ENCODE measurements around the gene MAP3K5.

Gene MAP3K5

DNA sequence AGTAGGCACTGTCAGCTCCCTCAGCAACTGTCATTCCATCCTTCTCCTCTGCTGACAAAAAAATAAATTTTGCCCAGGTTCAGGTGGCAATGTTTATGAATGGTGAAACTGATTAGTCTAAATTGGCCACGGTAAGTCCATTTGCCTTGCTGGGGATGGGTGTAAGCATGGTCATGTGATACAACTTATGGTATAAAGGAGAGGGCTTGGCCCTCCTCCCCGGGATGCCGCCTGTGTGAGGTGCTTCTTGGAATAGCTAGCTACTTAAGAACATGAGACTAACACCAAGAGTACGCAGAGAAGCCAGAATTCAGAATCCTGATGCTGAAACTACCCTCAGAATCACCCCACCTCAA lies 147.7 kb downstream of the MAP3K5 start:
- DNase-seq (ENCODE audit: low read depth, low spot score) = no peak

DNA sequence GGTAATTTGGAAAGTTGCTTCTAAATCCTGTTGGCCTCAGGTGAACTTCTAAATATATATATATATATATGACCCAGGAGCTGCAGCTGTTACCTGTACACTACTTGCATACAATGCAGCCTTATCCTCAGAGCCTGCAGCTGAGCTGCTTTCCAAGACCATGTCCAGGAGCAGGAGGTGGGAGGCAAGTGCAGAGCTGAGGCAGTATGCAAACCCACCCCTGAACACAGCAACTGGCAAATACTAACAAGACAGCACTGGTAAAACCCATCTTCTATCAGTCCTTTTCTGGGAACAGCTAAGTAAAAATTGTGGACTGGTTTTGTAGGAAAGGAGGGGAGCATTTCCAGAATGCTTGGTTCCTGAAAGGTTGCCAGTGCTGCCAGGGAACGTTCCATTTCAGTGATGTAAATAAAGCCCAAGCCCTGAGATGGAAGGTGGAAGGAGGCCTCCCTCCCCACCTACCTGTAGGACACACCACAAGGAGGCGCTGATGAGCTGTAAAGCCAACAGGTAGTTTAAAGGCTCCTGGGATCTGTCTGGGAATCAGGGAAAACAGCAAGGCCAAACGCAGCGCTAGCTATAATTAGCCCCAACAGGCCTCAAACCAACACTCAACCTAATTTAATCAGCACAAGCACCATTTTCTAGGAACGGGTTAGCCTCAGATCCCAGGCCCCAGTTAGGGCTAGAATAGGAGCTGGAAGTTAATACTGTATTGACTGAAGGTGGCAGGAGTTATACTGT lies 148.3 kb downstream of the MAP3K5 start:
- peak; percentile 81 for DNase-seq (ENCODE audit: low read depth, low spot score)

DNA sequence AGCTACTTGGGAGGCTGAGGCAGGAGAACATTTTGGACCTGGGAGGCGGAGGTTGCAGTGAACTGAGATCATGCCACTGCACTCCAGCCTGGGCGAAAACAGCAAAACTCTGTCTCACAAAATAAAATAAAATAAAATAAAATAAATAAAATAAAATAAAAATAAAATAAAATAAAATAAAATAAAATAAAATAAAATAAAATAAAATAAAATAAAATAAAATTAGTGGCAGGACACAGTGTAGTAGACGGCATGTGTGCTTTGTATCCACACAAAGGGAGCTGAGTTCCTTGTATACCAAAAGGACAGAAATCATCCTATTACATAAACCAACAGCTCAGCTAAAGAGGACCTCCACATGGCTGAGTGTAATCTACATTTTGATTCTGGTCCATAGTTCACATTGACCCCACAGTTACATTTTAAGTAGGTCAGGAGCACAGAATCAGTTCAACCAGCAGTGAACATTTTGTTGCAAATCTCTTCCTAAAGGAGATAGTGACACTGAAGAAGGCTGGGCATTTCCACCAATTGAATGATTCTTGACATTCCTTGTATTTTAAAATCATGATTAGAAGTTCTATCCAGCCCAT lies 150.3 kb downstream of the MAP3K5 start:
- DNase-seq (ENCODE audit: low read depth, low spot score) = no peak

DNA sequence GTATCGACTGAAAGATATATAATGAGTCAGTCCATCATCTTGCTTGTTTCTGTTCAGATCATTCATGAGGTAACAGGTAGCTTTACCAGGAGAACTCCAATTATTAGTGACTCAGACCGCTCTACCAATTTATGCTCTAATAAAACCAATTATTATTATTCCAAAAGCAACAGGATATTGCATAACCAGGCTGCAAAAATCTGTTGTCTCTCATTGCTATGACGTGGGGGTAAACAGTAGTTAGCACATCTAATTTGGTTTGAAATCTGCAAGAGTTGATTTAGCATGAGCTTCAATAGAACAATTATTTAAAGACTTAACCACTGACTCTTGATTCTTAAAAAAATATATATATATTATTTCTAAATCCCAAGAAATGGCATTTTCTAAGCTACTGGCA lies 151.1 kb downstream of the MAP3K5 start:
- DNase-seq (ENCODE audit: low read depth, low spot score) = no peak

DNA sequence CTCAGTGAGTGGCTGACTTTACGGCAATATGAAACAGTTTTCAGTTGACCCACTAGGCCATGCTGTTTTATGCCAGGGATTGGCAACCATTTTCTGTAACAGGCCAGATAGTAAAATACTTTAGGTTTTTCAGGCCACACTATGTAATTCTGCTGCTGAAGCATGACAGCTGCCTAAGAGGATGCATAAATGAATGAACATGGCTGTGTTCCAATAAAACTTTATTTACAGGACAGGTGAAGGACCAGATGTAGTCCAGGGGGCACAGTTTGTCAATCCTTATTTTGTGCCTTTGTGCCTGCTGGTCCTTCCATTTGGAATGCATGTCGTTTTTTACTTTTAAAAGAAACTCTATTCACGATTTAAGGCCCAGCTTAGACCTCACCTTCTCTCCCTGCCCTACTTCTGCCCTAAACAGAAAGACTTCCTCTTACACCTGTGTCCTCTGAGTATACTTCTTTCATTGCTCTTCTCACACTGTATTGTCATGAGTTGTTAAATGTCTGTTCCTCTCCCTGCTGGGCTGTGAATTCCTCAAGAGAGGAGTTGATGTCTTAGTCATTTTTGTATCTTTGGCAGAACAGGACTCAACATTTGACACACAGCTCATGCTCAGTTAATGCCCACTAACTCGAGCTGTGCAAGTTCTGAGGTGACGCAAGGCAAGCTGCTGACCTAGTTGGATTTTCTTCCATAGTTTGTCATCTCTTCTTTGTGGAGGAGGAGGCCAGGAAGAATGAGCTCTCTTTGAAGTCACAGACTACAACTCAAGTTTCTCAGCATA lies 152.0 kb downstream of the MAP3K5 start:
- no peak for DNase-seq (ENCODE audit: low read depth, low spot score)

DNA sequence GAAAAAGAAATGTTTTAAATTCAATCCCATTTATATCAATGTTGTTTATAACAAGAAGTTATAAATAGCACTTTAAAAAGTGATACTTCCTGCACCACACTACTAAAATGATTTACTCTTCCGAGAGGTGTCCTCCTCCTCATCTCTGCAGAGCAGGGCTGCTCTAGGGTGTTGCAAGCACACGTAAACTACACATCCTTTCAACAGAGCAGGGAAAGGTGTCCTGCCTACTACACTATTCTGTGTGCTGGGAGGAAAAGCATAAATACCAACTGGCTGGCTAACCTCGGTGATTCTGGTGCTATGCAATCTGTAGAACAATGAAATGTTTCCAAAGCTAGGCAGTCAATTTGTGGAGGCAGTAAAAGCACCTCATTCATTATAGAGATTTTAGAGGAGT lies 152.6 kb downstream of the MAP3K5 start:
- no peak for DNase-seq (ENCODE audit: low read depth, low spot score)

DNA sequence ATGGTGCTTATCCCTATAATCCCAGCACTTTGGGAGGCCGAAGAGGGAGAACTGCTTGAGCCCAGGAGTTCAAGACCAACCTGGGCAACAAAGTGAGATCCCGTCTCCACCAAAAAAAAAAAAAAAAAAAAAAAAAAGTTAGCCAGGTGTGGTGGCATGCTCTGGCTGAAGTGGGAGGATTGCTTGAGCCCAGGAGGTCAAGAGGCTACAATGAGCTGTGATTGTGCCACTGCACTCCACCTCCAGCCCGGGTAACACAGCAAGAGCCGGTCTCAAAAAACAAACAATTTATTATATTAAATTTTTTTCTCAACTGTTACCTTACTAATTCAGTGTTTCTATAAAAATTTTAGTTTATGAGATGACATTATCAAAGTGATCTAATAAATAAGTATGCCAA lies 156.7 kb downstream of the MAP3K5 start:
- no peak for DNase-seq (ENCODE audit: low read depth, low spot score)

DNA sequence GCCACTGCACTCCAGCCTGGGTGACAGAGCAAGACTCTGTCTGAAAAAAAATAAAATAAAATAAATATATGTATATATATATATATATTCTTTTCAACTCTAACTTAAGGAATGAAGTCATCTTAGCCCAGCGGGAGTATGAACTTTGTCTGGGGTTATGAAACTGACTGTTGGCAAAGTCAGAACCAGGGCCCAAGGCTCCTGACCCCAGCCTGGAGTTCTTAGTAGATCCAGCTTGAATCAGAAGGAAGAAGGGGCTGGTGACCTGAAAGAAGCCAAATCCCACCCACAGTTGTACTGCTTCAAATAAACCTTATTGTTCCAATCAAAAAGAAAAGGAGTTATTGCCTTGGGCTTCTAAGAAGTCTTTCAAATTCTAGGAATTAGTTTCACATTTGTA lies 158.9 kb downstream of the MAP3K5 start:
- no peak for DNase-seq (ENCODE audit: low read depth, low spot score)

DNA sequence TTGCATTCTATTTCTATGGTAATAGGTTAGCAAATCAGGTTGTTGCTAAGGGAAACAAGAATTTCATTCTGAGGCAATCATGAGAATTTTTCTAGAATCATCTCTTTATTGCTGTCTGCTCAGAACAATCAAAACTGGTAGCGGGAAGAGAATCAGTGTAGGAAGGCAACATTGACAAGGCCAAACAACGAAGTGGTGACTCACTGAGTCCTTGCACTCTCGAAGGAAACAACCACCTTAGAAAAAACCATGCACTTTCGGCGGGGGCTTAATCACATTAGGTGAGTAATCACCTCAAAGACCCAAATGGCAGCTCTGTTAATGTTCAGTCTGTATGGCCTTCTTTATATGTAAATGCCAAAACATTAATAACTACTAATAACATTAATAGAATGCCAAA lies 163.3 kb downstream of the MAP3K5 start:
- no peak for DNase-seq (ENCODE audit: low read depth, low spot score)

DNA sequence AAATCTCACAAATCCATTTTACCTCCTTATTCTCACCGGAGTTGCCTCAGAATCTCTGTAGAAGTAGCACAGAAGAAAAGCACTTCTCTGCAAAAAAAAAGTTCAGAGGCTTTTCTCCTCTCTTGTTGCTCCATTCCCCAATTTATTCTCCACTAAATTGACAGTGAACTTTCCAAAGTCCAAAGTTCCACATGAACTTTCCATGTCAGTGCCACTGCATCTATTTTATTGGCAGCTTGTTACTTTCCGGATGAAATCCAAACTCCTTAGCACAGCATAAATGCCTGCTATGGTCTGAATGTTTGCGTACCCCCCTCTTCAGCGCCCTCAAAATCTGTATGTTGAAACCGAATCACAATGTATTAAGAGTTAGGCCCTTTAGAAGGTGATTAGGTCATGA lies 165.1 kb downstream of the MAP3K5 start:
- no peak for DNase-seq (ENCODE audit: low read depth, low spot score)

DNA sequence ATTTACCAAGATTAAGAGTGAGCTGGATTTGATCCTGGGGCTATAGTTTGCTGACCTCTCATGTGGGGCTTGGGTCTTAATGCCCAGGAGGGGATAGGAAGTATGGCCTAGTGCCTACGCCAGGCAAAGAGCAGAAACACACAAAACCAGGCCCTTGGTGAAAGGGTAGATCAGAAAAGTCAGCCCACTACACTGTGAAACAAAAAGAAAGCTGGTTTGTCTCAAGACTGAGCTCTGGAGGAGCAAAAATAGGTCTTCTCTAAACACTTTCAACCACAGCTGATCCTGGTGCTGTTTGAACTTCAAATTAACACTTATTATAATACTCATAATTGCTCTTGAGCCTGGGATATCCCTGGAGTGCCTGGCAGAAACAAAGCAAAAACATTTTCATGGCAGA lies 167.0 kb downstream of the MAP3K5 start:
- no peak for DNase-seq (ENCODE audit: low read depth, low spot score)

DNA sequence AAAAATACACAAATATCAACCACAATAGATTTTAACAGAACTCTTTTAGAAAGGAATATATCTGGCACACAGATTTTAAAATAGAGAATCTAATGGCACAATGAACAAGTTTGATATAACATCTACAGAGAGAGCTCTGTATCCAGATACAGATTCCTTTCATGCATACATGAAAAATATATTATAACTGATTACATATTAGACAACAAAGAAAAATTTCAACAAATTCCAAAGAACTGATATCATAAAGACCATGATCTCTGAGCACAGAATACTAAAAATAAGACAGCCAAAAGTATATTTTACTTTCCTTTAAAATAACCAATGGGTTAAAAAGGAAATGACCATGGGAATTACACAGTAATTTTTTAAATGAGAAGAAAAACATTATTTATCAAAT lies 167.9 kb downstream of the MAP3K5 start:
- DNase-seq (ENCODE audit: low read depth, low spot score) = no peak

DNA sequence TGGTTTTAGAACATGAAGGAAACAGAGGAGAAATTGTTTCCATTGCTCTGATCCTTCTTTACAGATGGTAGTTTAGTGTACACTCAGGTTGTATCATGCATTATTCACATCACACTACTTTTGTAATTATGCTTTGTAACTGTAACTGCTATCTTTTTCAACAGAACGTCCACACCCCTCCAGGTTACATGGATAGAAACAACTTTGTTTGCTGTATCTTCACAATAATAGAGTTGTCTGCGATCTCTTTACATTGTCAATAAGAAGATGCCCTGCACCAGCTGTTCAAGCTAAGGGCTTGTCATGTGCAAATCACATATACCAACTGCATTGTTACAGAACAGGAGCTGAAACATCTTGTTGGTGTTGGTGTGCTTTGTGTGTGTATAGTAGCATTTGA lies 174.2 kb downstream of the MAP3K5 start:
- no peak for DNase-seq (ENCODE audit: low read depth, low spot score)

DNA sequence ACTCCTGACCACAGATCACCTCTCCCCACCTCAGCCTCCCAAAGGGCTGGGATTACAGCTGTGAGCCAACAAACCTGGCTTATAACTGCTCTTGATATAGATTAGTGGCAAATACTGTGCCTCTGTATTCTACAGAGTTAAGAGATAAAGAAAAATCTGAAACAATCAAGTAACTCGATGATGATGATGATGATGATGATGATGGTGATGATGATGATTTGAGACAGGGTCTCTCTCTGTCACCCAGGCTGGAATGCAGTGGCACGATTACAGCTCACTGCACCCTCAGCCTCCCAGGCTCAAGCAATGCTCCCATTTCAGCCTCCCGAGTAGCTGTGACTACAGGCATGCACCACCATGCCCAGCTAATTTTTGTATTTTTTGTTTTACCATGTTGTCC lies 175.8 kb downstream of the MAP3K5 start:
- DNase-seq (ENCODE audit: low read depth, low spot score) = no peak

DNA sequence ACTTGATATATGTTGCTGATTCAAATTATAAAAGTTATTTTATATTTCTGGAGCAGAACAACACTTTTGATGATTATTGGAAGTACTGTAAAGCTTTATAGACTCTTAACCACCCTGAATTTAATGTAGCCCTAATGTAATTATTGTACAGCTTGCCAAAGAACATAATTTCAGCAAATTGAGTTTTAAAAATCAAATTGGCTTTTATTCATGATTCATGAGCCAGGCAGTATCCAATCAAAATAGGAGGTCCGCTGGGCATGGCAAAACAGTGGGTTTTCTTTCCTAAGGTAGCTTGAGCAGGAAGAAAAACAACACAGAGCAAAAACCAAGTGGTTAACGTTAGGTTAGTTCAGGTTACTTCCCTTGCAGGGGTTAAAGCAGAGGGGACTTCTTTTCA lies 177.3 kb downstream of the MAP3K5 start:
- no peak for DNase-seq (ENCODE audit: low read depth, low spot score)

DNA sequence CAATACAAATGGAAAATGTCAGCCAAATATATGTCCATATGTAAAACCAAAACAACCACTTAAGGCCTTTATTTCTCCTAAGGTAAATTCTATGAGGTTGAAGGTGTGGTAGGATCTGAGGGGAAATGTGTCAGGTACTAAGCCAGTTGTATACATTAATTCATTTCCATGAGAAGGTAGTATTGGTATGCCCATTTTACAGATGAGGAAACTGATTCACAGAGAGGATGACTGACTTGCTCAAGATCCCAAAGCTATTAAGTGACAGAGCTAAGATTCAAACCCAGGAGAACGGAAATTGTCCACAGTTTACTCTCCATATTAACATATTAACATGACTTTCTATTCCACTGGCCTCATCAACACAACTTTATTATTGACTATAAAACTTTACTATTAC lies 177.9 kb downstream of the MAP3K5 start:
- DNase-seq (ENCODE audit: low read depth, low spot score) = no peak

DNA sequence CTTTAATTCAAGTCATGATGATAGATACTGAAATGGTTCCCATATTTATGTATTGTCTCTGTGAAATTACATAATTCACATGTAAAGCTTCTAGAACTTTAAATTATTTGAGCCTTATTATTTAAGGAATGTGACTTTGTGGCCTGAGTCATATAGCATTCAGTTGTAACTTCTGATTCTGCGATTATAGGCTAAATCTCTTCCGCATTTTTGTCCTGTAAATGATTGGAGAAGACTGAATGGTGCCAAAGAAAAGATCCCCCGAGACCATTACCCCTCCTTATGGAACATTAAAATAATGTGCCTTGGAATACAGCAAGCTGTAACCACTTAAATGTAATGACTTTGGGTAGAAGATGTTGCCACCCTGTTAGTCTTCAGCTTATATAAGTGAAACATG lies 178.8 kb downstream of the MAP3K5 start:
- DNase-seq (ENCODE audit: low read depth, low spot score) = no peak

DNA sequence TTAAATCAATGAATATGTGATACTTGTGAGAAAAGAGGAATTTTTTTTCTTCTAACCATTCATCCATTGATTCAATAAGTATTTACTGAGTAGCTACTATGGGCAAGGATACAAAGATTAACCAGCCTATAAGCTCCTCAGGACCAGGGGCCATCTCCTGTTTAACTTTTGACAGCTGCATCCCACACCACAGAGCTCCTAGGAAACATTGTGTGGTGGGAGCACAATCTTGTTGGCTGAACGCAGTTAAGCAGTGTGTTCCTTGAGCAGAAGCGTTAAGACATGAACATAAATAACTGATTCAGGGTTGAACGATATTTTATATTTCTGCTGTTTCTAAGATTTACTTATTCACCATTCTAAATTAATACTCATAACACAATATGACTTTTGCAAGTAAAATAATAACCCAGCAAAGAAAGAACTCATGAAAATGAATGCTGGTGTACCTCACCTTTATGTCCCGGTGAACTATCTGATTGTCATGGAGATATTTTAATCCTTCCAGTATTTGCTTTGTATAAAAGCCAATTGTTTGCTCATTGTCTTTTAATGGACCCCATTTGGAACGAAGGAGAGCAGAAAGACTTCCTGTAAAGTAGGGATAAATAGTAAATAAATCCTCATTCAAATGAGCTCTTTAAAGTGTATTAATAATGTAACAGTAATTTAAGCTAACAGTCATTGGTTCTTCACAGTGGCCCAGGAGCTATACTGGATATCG lies 179.4 kb downstream of the MAP3K5 start:
- no peak for DNase-seq (ENCODE audit: low read depth, low spot score)

DNA sequence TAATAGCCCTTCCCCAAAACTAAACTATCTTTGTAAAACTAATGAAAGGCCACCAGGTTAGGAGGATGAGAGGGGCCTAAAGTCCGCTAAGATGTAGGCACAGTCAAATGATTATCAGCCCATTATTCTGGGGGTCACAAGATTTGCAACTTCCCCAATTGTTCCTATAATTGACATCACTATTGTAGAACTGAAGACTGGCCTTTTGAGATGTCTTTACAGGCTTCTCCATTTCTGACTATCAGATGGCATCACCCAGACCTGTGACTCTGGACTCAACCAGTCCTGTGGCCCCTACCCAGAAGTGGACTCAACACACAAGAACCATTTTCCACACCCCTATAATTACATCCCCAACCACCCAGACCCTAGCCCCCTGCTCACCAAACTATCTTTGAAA lies 180.5 kb downstream of the MAP3K5 start:
- DNase-seq (ENCODE audit: low read depth, low spot score) = no peak

DNA sequence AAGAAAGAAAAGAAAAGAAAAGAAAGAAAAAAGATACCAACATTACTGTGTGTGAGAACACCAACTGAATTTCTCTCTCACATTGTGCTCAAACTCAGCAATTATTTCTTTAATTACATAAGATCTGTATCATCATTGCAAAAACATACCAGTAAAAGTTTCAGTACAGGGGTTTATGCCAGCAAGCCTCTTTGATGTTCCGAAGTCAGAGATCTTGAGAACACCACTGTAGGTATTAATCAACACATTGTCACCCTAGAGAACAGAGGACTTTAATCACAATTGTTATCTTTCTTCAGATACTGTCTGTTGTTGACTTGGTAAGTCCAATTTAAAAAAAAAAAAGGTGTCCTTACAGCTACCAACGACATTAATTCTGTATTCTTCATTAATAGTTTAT lies 181.1 kb downstream of the MAP3K5 start:
- no peak for DNase-seq (ENCODE audit: low read depth, low spot score)

DNA sequence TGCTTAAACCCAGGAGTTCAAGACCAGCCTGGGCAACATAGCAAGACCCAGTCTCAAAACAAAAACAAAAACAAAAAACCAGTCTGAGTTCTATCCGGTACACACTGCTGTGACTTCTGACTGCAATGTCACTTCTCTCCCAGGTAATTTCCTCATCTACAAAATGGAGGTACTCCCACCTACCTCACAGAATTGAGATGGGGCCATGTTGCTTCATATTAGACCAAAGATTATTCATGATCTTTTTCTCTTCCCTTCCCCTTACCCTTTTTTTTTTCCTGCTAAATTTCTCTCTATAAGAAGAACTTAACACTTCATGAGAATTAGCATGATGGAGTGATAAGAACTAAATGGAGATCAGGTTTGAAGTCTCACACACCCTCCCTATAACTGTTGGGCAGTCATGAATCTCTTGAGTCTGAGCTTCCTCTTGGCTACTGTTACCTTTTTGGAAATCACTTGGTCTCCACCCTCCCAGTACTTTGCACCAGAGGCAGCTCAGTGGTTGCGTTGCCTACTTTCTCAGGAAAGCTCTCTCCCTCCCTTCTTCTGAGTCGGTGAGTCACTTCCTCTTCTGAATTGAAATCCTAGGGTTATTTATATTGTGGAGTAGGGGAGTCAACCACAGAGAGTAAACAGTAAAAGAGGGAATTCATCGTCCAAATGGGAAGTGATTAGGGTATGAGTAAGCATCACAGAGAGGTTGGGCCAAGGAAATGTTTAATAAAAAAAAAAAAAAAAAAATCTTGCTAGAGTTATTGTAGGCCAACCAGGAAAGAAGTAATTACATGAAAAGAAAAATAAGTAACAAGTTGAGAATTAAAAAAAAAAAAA lies 182.2 kb downstream of the MAP3K5 start:
- DNase-seq (ENCODE audit: low read depth, low spot score) = peak; percentile 77

DNA sequence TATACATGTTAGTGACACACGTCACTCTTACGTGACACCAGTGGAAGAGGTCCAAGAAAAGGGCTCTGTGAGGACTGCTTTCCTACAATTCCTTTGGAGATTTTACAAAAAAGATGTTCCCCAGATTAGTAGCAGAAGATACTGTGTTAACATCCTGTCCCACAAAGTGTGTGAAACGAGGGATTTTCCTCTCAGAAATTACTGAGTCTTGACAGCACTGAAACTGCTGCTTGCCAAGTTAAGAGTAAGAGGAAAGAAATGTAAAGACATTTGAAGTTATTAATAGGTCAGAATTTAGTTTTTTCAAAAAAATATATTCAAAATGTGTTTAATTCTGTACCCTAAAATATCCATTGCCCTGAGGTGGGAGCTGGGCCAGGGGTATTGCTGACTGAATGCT lies 183.3 kb downstream of the MAP3K5 start:
- no peak for DNase-seq (ENCODE audit: low read depth, low spot score)
